Effector CD8-positive, alpha-beta T cell (primary cell): ENCODE results near the gene POLD3.

Experiments used
- DNase-seq: peaks from one replicate; lab custom pipeline; 2025; lab: John Stamatoyannopoulos, UW
- total RNA-seq, 4 experiments: gene quantifications; one replicate each; lab custom pipeline; 2026; lab: John Stamatoyannopoulos, UW

The POLD3 gene
- total RNA-seq, result 30.6 to 37.1 (median 36.2) reads per million in 4 experiments

- DNase-seq, result peak; percentile 89
Observed at GRCh38 chr11:74592441-74593362, at the start of gene POLD3. Gene POLD3 (plus strand): TSS chr11:74592582. CDS start chr11:74592659, 77 bp downstream.

- DNase-seq, result no peak
Observed at GRCh38 chr11:74543991-74544390, 48.4 kb upstream of the POLD3 start.

GRCh38 chr11:74546752-74547151 is 45.6 kb upstream of the POLD3 start:
- DNase-seq, result no peak

DNA sequence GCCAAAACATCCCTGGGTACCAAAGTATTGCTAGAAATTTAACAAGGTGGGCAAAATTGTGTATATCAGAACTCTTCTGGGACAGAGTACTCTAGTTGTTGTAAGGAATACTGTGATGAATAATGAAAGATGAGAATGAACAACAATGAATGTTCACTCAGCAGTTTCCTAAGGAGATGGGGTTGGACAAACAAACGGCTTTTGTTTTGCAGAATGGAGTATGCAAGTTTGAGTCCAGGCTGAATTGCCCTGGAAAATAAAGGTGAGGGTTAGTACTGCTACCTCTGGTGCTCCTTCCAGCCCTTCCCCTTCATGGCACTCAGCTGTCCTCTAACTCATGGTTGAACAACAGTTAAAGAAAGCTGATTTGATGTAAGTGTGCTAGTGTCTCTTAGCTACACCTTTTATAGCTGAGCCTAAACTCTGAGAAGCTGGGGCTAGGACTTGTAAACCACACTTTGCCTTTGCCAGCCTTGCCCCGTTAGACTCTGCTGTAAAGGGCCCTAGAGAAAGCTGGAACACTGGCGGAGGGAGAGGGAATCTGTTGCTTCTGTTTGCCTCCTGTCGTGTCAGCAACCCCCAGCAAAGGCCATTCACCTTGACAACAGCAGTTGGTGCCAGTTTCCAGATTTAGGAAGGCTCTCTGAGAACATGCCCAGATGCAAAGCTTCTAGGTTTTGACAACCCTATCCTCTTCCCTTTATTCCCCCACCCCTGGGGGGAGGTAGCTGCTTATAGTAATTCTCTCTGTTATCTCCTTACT is 41.2 kb upstream of the POLD3 start:
- no peak for DNase-seq

GRCh38 chr11:74551754-74552145 is 40.6 kb upstream of the POLD3 start:
- no peak for DNase-seq

DNA sequence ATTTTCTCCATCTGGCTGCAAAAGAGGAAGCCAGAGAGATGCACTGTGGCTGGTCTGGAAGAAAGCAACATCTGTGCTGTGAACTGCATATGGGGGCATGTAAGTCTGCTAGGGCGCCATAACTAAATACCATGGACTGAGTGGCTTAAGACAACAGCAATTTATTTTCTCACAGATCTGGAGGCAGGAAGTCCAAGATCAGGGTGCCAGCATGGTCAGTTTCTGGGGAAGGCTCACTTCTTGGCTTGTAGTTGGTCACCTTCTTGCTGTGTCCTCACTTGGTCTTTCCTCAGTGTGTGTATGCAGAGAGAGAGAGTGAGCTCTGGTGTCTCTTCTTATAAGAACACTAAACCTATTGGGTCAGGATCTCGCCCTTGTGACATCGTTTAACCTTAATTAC is 34.9 kb upstream of the POLD3 start:
- DNase-seq, result no peak

DNA sequence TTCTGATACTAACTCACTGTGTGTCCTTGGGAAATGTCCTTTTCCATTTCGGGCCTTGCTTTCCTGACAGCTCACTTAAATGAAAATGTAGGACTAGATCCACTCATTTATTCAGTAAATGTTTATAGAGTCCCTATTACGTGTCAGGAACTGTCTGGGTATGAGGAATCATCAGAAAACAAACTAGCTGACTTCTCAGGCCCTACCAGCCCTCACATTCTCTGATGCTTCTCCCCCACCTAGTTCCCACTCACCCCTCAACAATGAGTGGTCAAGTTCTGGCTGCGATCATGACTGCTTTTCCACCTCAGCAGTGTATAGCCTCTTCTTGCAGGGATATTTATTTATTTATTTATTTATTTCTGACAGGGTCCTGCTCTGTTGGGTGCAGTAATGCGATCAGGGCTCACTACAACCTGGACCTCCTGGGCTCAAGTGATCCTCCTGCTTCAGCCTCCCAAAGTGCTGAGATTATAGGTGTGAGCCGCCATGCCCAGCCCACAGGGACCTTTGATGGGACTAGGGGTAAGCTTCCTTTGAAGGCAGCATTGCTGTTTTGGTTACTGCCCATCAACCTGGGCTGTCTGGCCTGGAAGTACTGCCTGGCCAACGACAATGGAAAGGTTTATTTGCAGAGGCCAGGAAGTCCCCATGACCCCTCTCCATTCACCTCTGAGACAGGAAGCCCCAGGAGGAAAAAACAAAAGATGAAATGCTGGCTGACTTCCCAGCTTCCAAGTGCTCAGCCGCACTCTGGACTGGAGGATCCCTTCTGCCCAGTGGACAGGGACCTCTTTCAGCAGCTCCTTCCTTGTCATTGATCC is 33.1 kb upstream of the POLD3 start:
- no peak for DNase-seq

DNA sequence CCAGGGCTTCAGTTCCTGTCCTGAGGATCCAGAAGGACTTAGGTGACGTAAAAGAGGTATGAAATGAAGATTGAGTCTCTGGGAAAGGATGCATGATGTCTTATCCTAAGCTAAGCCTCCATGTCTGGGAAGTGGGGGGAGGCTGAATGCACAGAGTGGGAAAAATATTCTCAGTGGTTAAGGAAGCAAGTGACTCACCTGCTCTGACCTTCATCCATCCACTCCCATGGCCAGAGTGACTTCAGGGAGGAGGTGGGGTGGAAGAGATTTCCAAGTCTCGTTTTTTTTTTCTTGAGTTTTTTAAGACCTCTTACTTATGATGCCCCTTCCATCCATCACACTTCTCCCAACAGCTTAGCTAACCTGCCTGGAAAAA is 32.5 kb upstream of the POLD3 start:
- DNase-seq, result no peak

GRCh38 chr11:74566146-74566960 is 26.0 kb upstream of the POLD3 start:
- no peak for DNase-seq

DNA sequence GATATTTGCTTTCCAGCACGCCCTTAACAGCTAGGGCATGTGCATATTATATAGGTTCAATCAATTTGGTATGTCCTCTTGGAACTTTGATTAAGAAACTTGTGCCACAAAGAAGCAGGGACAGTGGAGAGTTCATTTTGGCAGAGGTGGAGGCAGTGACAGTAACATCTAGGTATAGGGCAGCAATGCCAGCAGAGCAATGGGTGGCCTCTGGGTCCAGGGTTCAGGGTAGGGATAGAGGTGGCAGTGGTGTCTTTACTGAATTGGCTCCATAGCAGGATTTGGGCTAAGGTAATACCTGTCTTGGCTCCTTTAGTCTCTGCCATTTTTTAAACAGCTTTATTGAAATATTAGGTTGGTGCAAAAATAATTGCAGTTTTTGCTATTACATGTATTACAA is 24.4 kb upstream of the POLD3 start:
- no peak for DNase-seq

- DNase-seq, result no peak
Observed at GRCh38 chr11:74570266-74571061, 21.9 kb upstream of the POLD3 start.

GRCh38 chr11:74571062-74571399 is 21.4 kb upstream of the POLD3 start:
- DNase-seq, result no peak

DNA sequence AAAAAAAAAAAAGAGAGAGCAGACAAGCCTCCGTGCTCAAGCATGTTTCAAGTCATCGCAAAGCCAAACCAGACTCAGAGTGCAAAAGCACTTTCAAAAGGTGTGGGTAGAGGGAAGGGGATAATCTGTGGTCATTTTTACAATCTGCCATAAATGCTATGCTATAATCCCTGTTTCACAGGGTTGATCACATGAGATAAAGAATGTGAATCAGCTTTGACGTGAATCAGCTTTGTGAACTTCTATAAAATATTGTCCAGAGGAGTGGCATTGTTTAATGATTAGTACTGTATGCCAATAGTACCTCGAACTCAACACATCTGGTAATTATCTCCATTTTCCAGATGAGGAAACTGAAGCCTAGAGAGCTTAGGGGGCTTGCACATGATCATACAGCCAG is 20.0 kb upstream of the POLD3 start:
- DNase-seq, result no peak

DNA sequence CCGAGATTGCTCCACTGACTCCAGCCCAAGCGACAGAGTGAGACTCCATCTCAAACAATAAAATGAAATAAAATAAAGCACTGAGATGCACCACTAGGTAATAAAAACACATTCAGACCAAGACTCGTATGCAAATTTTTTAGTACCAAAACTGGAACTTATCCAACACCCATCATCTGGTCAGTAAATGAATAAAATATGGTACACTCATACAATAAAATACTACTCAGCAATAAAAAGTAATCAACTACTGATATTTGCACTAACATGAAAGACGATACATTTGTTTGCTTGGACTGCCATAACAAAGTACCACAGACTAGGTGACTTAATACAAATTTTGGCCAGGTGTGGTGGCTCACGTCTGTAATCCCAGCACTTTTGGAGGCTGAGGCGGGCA is 17.8 kb upstream of the POLD3 start:
- DNase-seq, result no peak

- no peak for DNase-seq
Observed at GRCh38 chr11:74575999-74576398, 16.4 kb upstream of the POLD3 start.

DNA sequence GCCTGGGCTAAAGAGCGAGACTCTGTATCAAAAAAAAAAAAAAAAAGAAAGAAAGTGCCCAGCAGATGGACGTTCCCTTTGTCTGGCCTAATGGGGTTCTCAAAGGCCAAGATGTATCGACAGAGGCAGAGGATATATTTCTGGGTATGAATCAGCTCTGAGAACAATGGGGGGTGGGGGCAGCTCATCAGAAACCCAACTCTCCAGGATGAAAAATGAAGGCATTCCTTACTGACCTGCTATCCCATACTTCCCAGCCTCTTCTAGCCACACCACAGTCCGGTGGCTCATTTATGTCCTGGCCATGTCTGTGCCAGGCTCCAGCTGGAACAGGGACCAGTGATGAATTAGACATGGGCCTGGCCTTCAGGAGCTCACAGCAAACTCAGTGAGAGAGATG is 15.2 kb upstream of the POLD3 start:
- no peak for DNase-seq

DNA sequence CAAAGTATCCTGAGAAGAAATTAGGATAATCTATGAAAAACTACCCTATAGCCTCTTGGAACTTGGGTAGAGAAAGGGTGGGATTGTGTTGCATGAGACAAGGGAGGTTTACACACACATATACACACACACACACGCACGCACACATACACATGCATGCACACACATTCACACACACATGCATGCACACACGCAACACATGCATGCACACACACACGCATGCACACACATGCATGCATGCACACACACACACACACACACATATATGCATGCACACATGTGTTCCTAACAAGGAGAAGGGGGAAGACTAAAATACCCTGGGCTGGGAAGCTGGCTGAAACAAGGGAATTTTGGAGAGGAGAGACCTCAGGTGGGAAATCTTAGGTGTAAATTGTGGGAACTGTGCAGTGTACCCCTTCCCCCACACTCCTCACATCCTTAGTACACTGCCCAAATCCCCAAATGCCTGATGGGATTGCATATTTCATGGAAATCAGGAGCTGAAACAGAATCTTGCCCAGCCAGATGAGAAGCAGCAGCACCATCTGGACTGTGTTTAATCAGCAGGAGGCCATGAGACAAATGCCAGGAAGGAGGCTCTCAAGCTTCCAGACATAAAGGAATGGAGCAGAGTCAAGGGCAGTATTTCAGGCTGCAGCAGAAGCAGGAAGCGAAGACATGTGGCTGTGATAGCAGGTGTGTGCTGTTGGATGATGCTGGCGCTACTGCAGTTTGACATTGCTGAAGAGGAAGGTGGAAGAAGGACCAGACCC is 14.6 kb upstream of the POLD3 start:
- no peak for DNase-seq

DNA sequence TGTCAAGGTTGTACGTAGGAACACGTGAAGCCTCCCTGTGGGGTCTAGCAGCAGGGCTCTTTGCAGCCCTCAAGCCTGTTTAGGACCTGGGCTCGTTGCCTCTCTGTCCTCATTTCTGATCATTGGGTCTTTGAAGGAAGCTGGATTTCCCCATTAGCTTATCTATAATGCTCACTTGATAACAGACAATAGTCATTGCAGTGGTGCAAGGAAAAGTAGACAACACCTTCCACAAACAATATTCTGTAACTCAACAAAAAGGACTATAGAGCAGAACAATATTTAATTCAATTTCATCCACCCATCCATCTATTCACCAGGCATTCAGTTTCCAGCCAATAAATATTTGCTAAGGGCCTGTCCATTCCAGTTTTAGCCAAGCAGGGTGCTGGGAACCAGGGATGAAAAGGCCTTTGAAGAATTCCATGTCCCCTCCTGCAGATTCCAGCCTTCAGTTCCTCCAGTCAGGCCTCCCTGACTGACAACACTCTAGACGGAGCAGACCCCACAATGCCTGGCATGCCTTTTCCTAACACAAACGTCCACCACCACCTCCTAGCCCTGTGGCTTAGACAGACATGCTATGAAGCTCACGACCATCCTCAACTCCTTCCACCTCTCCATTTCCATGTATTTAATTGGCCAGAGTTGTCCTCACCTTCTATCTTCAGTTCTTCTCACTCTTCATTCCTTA is 12.7 kb upstream of the POLD3 start:
- no peak for DNase-seq

- no peak for DNase-seq
Observed at GRCh38 chr11:74581954-74582547, 10.3 kb upstream of the POLD3 start.
